ENCODE results near the gene MDGA2.

- no peak for TF ChIP-seq CTCF (conservative IDR thresholded peaks at IDR 0.05)
- no peak for TF ChIP-seq ZFX (IDR thresholded peaks at IDR 0.05)
Measured at GRCh38 chr14:47662466-47662865, 12.9 kb downstream of the MDGA2 start.

Data from C4-2B (cell line).